Psoas muscle (tissue), 8 donors: Measurements from ENCODE around the gene GDAP2. TPM values are rescaled to one million over a fixed set of nuclear protein-coding genes. Genes with fewer than 3 reads are reported as not detected.

Experiments
- ATAC-seq, 4 donors: fragments of 200-7000 bp; cut with Tn5 transposase; one replicate each; pipeline ENCODE4 v1.9.1; 2020; ENCODE audit warnings: moderate library complexity in 3 of 4, mild to moderate bottlenecking in 2 of 4
- DNase-seq, 2 donors: peaks; one replicate each; pipeline ENCODE4 v3.0.0-alpha.2; 2020
- H3K27ac ChIP-seq: fragments of 200-600 bp; one replicate; pipeline ENCODE4 v1.8.0; 2022
- H3K27me3 ChIP-seq, 3 donors: fragments of 200-600 bp in 1 of 3; one replicate each; pipeline versions ENCODE4 v1.6.1 to v1.8.0; 2013 to 2022; ENCODE audit warnings: low read length in 2 of 3, mild to moderate bottlenecking in 2 of 3, moderate library complexity in 1 of 3; ENCODE audit not compliant: insufficient read depth in 3 of 3
- H3K36me3 ChIP-seq, 2 donors: fragments of 200-600 bp in 1 of 2; one replicate each; pipeline versions ENCODE4 v1.6.1 to v1.8.0; 2013 to 2022; ENCODE audit warnings: low read depth in 1 of 2, mild to moderate bottlenecking in 1 of 2, moderate library complexity in 1 of 2; ENCODE audit not compliant: insufficient read depth in 1 of 2
- H3K4me1 ChIP-seq: fragments of 200-600 bp; one replicate; pipeline ENCODE4 v1.8.0; 2022
- H3K4me3 ChIP-seq: fragments of 200-600 bp; one replicate; pipeline ENCODE4 v1.8.0; 2022; ENCODE audit warnings: mild to moderate bottlenecking
- H3K9me3 ChIP-seq: fragments of 200-600 bp; one replicate; pipeline ENCODE4 v1.8.0; 2022
- CTCF ChIP-seq: fragments of 200-600 bp; IDR thresholded peaks from one replicate; pipeline ENCODE4 v1.8.0; 2022; ENCODE audit warnings: antibody characterized with exemption
- WGBS, 3 donors: extraction: QIAGEN DNeasy Blood & Tissue Kit; methylation state at CpG; one replicate each; pipeline versions ENCODE4 v1.1.6 to v1.1.7; 2013; 5-methylcytosine and 5-hydroxymethylcytosine counted together
- intact Hi-C, 2 donors: fragments of 100-400 bp; cut with DNase I; formaldehyde crosslinking; loops; one replicate each; pipeline versions ENCODE4 v1.11.0 to v1.14.2; 2022
- polyA plus RNA-seq, 3 donors: library from polyadenylated mRNA; stranded (reverse); fragments of 200-250 nt; gene quantifications; one replicate each; pipeline ENCODE4 v1.2.3, GENCODE V29; 2013
- total RNA-seq, 4 donors: library from RNA; stranded (reverse); fragmentation: NEBNext Ultra II Directional in 2 of 4; extraction: Animal tissue kit (Norgen Biotek cat#: 25700) in 2 of 4; gene quantifications; one replicate each; pipeline versions ENCODE4 v1.2.1 to v1.2.4, GENCODE V29; 2021 to 2023
- donor health status: healthy with polysubstance abuse.
- donor health status: DM: no; HTN: no; CAD: no; lungs with moderate emphysema.
- donor health status: Bipolar disorder and iron deficiency.
- donor health status: healthy.
- donor health status: DM: yes; HTN: yes; CAD: no.
- donor health status: DM: no; HTN: no; CAD: no.
- donor health status: DM: no; HTN: no; CAD: no.
- donor health status: DM: yes; HTN: yes; CAD: no.

Gene GDAP2
- total and polyA plus RNA-seq, 7 donors = 2.4 to 12.2 (median 9.3) TPM

GRCh38 chr1:117859901-117860300 lies 69.5 kb downstream of the GDAP2 start:
- Histone ChIP-seq H3K9me3 (no peaks in the 10 kb centered on the region), H3K27me3 (no peaks in the 10 kb centered on the region), H3K36me3 (peaks cover 9 to 43% of the 10 kb centered on the region in 2 donors), H3K27ac (no peak overlapping the region), H3K4me1 (no peaks in the 10 kb centered on the region), H3K4me3 (no peak overlapping the region)
- WGBS, 3 donors = 89 to 91% (median 90%) methylated on average over 4 of the region's 4 CpGs
- intact Hi-C loops = no loop called here
- ATAC-seq (no peak), DNase-seq (no peak)
- TF ChIP-seq CTCF = no peak

DNA sequence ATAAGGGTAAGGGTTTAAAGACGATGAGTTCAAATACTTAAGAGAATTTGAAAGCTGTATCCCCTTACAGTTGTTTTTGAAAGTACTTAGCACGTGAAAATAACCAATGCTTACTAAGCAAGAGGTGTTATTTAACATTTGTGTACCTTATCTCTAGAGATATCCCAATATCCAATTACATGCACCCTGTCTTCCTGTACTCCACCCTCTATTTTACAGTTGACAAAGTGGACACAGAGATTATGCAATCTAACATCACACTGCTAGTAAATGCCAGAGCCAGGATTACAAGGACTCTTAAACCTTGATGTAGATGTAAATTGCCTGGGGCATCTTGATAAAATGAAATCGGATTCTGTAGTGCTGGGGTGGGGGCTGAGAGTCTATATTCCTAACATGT lies 72.0 kb downstream of the GDAP2 start:
- H3K9me3 ChIP-seq = no peaks in the 10 kb centered on the region
- intact Hi-C loops = no loop called here
- H3K27ac ChIP-seq = no peak overlapping the region
- H3K27me3 ChIP-seq = no peaks in the 10 kb centered on the region
- DNase-seq (no peak), ATAC-seq (no peak)
- TF ChIP-seq CTCF = no peak
- no peak overlapping the region for H3K4me3 ChIP-seq
- H3K36me3 ChIP-seq = peaks cover 10 to 28% of the 10 kb centered on the region in 2 donors
- H3K4me1 ChIP-seq = no peaks in the 10 kb centered on the region
- 68 to 85% (median 71%) methylated on average over 3 of the region's 3 CpGs for WGBS, 3 donors

GRCh38 chr1:117852853-117853553 lies 76.4 kb downstream of the GDAP2 start:
- Histone ChIP-seq H3K27me3 (no peaks in the 10 kb centered on the region), H3K9me3 (no peaks in the 10 kb centered on the region), H3K27ac (no peak overlapping the region), H3K4me3 (no peak overlapping the region), H3K36me3 (peaks cover 4 to 14% of the 10 kb centered on the region in 2 donors), H3K4me1 (no peaks in the 10 kb centered on the region)
- no peak for ATAC-seq
- intact Hi-C loops = no loop called here
- TF ChIP-seq CTCF = no peak
- whole genome bisulfite sequencing, 3 donors = 69 to 82% (median 79%) methylated on average over 1 of the region's 1 CpG
- no peak for DNase-seq

- no peaks in the 10 kb centered on the region for H3K27me3 ChIP-seq
- intact Hi-C loops = no loop called here
- no peak for DNase-seq
- peaks cover 4 to 14% of the 10 kb centered on the region in 2 donors for H3K36me3 ChIP-seq
- WGBS, 3 donors = 95 to 96% (median 95%) methylated on average over 2 of the region's 2 CpGs
- H3K9me3 ChIP-seq = no peaks in the 10 kb centered on the region
- H3K4me1 ChIP-seq = no peaks in the 10 kb centered on the region
- H3K27ac ChIP-seq = no peak overlapping the region
- no peak overlapping the region for H3K4me3 ChIP-seq
- ATAC-seq = no peak
- no peak for TF ChIP-seq CTCF
Observed at GRCh38 chr1:117851687-117852086, 77.7 kb downstream of the GDAP2 start.
